ENCODE data around the gene IQSEC1. TPM values are rescaled to one million over a fixed set of nuclear protein-coding genes. Genes with fewer than 3 reads are reported as not detected.

The IQSEC1 gene
- total RNA-seq, 1 donor from 2014 or later, result 31.3 TPM

- Mint-ChIP-seq H3K4me1 (peaks cover 9% of the 10 kb centered on the region), H3K27ac (ENCODE audit: unreplicated experiment) (no peak overlapping the region), H3K27me3 (ENCODE audit: low read depth) (no peaks in the 10 kb centered on the region), H3K4me3 (no peak overlapping the region), H3K9me3 (no peaks in the 10 kb centered on the region), H3K36me3 (ENCODE audit: low read depth) (no peaks in the 10 kb centered on the region)
- no peak for DNase-seq (ENCODE audit: low read depth, low spot score)
- TF ChIP-seq CTCF (conservative IDR thresholded peaks at IDR 0.05), result no peak
Observed at GRCh38 chr3:13120289-13120927, 47.2 kb upstream of the IQSEC1 start.

- Mint-ChIP-seq H3K9me3 (no peaks in the 10 kb centered on the region), H3K27me3 (ENCODE audit: low read depth) (no peaks in the 10 kb centered on the region), H3K27ac (ENCODE audit: unreplicated experiment) (no peak overlapping the region), H3K4me1 (peaks cover 9% of the 10 kb centered on the region), H3K36me3 (ENCODE audit: low read depth) (no peaks in the 10 kb centered on the region), H3K4me3 (no peak overlapping the region)
- no peak for DNase-seq (ENCODE audit: low read depth, low spot score)
- no peak for TF ChIP-seq CTCF (conservative IDR thresholded peaks at IDR 0.05)
Observed at GRCh38 chr3:13119471-13120220, 46.4 kb upstream of the IQSEC1 start.

- no peaks in the 10 kb centered on the region for H3K36me3 Mint-ChIP-seq (ENCODE audit: low read depth)
- no peak overlapping the region for H3K27ac Mint-ChIP-seq (ENCODE audit: unreplicated experiment)
- no peaks in the 10 kb centered on the region for H3K9me3 Mint-ChIP-seq
- no peak for TF ChIP-seq CTCF (conservative IDR thresholded peaks at IDR 0.05)
- H3K4me1 Mint-ChIP-seq, result peaks cover 9% of the 10 kb centered on the region
- no peaks in the 10 kb centered on the region for H3K27me3 Mint-ChIP-seq (ENCODE audit: low read depth)
- no peak overlapping the region for H3K4me3 Mint-ChIP-seq
- DNase-seq (ENCODE audit: low read depth, low spot score), result no peak
Observed at GRCh38 chr3:13116426-13116825, 43.2 kb upstream of the IQSEC1 start.

GRCh38 chr3:13115991-13116390 is 42.8 kb upstream of the IQSEC1 start:
- Mint-ChIP-seq H3K27me3 (ENCODE audit: low read depth) (no peaks in the 10 kb centered on the region), H3K9me3 (no peaks in the 10 kb centered on the region), H3K27ac (ENCODE audit: unreplicated experiment) (no peak overlapping the region), H3K4me1 (peaks cover 9% of the 10 kb centered on the region), H3K4me3 (no peak overlapping the region), H3K36me3 (ENCODE audit: low read depth) (no peaks in the 10 kb centered on the region)
- no peak for DNase-seq (ENCODE audit: low read depth, low spot score)
- no peak for TF ChIP-seq CTCF (conservative IDR thresholded peaks at IDR 0.05)

GRCh38 chr3:13115576-13115910 is 42.3 kb upstream of the IQSEC1 start:
- H3K4me3 Mint-ChIP-seq, result no peak overlapping the region
- no peaks in the 10 kb centered on the region for H3K9me3 Mint-ChIP-seq
- no peak for TF ChIP-seq CTCF (conservative IDR thresholded peaks at IDR 0.05)
- no peaks in the 10 kb centered on the region for H3K27me3 Mint-ChIP-seq (ENCODE audit: low read depth)
- no peaks in the 10 kb centered on the region for H3K36me3 Mint-ChIP-seq (ENCODE audit: low read depth)
- peaks cover 13% of the 10 kb centered on the region for H3K4me1 Mint-ChIP-seq
- no peak for DNase-seq (ENCODE audit: low read depth, low spot score)
- H3K27ac Mint-ChIP-seq (ENCODE audit: unreplicated experiment), result no peak overlapping the region
